ENCODE data around the gene TM7SF2. TPM values are rescaled to one million over a fixed set of nuclear protein-coding genes. Genes with fewer than 3 reads are reported as not detected.

The TM7SF2 gene
- total RNA-seq, 1 donor from 2014 or later: 104 TPM

GRCh38 chr11:65129649-65130441 lies 18.2 kb downstream of the TM7SF2 start:
- H3K27me3 Mint-ChIP-seq (ENCODE audit: low read depth): peaks cover 3% of the 10 kb centered on the region
- H3K27ac Mint-ChIP-seq (ENCODE audit: unreplicated experiment): no peak overlapping the region
- H3K36me3 Mint-ChIP-seq (ENCODE audit: low read depth): peaks cover 4% of the 10 kb centered on the region
- DNase-seq (ENCODE audit: low read depth, low spot score): no peak
- TF ChIP-seq CTCF (conservative IDR thresholded peaks at IDR 0.05): no peak
- H3K4me3 Mint-ChIP-seq: peak overlapping the region; percentile 71
- H3K9me3 Mint-ChIP-seq: no peaks in the 10 kb centered on the region
- H3K4me1 Mint-ChIP-seq: peaks cover 16% of the 10 kb centered on the region

GRCh38 chr11:65130631-65131416 lies 19.2 kb downstream of the TM7SF2 start:
- no peak for DNase-seq (ENCODE audit: low read depth, low spot score)
- Mint-ChIP-seq H3K36me3 (ENCODE audit: low read depth) (peaks cover 4% of the 10 kb centered on the region), H3K4me1 (peaks cover 24% of the 10 kb centered on the region), H3K4me3 (peak overlapping the region; percentile 83), H3K9me3 (no peaks in the 10 kb centered on the region), H3K27me3 (ENCODE audit: low read depth) (peaks cover 6% of the 10 kb centered on the region), H3K27ac (ENCODE audit: unreplicated experiment) (peak overlapping the region; percentile 43)
- TF ChIP-seq CTCF (conservative IDR thresholded peaks at IDR 0.05): no peak

- Mint-ChIP-seq H3K9me3 (no peaks in the 10 kb centered on the region), H3K27ac (ENCODE audit: unreplicated experiment) (no peak overlapping the region), H3K36me3 (ENCODE audit: low read depth) (peaks cover 2% of the 10 kb centered on the region), H3K4me3 (peak overlapping the region; percentile 100), H3K27me3 (ENCODE audit: low read depth) (peaks cover 7% of the 10 kb centered on the region), H3K4me1 (peaks cover 29% of the 10 kb centered on the region)
- TF ChIP-seq CTCF (conservative IDR thresholded peaks at IDR 0.05): no peak
- DNase-seq (ENCODE audit: low read depth, low spot score): no peak
Measured at GRCh38 chr11:65131417-65131776, 19.7 kb downstream of the TM7SF2 start.

GRCh38 chr11:65131895-65132237 lies 20.2 kb downstream of the TM7SF2 start:
- no peak for TF ChIP-seq CTCF (conservative IDR thresholded peaks at IDR 0.05)
- DNase-seq (ENCODE audit: low read depth, low spot score): no peak
- H3K4me3 Mint-ChIP-seq: peak overlapping the region; percentile 100
- no peak overlapping the region for H3K27ac Mint-ChIP-seq (ENCODE audit: unreplicated experiment)
- H3K9me3 Mint-ChIP-seq: no peaks in the 10 kb centered on the region
- H3K27me3 Mint-ChIP-seq (ENCODE audit: low read depth): peaks cover 9% of the 10 kb centered on the region
- no peaks in the 10 kb centered on the region for H3K36me3 Mint-ChIP-seq (ENCODE audit: low read depth)
- H3K4me1 Mint-ChIP-seq: peaks cover 29% of the 10 kb centered on the region

- H3K9me3 Mint-ChIP-seq: no peaks in the 10 kb centered on the region
- no peak for TF ChIP-seq CTCF (conservative IDR thresholded peaks at IDR 0.05)
- peak overlapping the region; percentile 100 for H3K4me3 Mint-ChIP-seq
- no peak overlapping the region for H3K27ac Mint-ChIP-seq (ENCODE audit: unreplicated experiment)
- DNase-seq (ENCODE audit: low read depth, low spot score): no peak
- H3K27me3 Mint-ChIP-seq (ENCODE audit: low read depth): peaks cover 11% of the 10 kb centered on the region
- no peaks in the 10 kb centered on the region for H3K36me3 Mint-ChIP-seq (ENCODE audit: low read depth)
- peaks cover 29% of the 10 kb centered on the region for H3K4me1 Mint-ChIP-seq
Measured at GRCh38 chr11:65132238-65132987, 20.7 kb downstream of the TM7SF2 start.

All from neural crest cell (in vitro differentiated cells).